ENCODE results near the gene TRMT10A. TPM values are rescaled to one million over a fixed set of nuclear protein-coding genes. Genes with fewer than 3 reads are reported as not detected.
"Not testable (repeated sequence)": the region's sequence is repeated elsewhere in the genome, so short reads cannot be mapped to it uniquely, and the experiment has no call there.

Gene TRMT10A
- total and polyA plus RNA-seq, 10 of the 15 experiments (the other 5 are each of a cell fraction or from before 2014, with no cell fraction given), result 4.5 to 13.4 (median 9.2) TPM

DNA sequence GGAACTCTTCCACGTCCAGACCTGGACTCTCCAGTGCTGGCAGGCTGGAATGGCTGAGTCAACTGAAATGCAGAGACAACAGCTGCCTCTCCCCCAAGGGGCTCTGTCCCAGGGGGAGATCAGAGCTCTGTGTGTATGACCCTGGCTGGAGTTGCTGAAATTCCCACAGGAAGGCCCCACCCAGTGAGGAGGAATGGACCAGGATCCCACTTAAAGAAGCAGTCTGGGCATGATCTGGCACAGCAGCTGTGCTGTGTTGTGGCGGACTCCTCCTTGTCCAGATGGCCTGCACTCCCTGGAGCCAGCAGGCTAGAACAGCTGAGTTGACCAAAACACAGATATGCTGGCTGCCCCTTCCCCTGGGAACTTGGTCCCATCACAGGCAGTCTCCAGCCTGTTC is 27.6 kb downstream of the TRMT10A start:
- Histone ChIP-seq H3K27me3 (replicated peaks in 1 of 2; ENCODE audit: control insufficient read depth in 2 of 2, insufficient read depth in 2 of 2, low read length in 1 of 2) (no peaks in the 10 kb centered on the region), H3K4me2 (ENCODE audit: control insufficient read depth, insufficient read depth) (no peak overlapping the region), H3K79me2 (ENCODE audit: control insufficient read depth, insufficient read depth, low read length) (no peaks in the 10 kb centered on the region), H3K9me3 (replicated peaks; ENCODE audit: control insufficient read depth, insufficient read depth, low read length) (no peaks in the 10 kb centered on the region), H3K36me3 (ENCODE audit: control insufficient read depth in 2 of 2, insufficient read depth in 2 of 2, low read length in 1 of 2) (no peaks in the 10 kb centered on the region), H3K27ac (ENCODE audit: control insufficient read depth, insufficient read depth) (no peak overlapping the region), H3K9ac (ENCODE audit: control insufficient read depth, insufficient read depth, low read length) (no peak overlapping the region), H4K20me1 (ENCODE audit: control insufficient read depth, insufficient read depth) (no peaks in the 10 kb centered on the region), H3K4me3 (no peak overlapping the region), H2AFZ (ENCODE audit: control insufficient read depth, low read depth, low read length) (no peak overlapping the region), H3K4me1 (ENCODE audit: control insufficient read depth, insufficient read depth, low read length) (no peaks in the 10 kb centered on the region)
- no peak for DNase-seq (ENCODE audit: low read depth, low spot score)
- POLR2A ChIA-PET, result no interaction called here
- TF ChIP-seq TCF7 (IDR thresholded peaks at IDR 0.05; ENCODE audit: borderline replicate concordance) (no peak), POLR2A (IDR thresholded peaks at IDR 0.05; ENCODE audit: low read depth, low read length) (no peak), MYB (IDR thresholded peaks at IDR 0.05; ENCODE audit: borderline replicate concordance, low read depth, low read length) (no peak), ZBED1 (IDR thresholded peaks at IDR 0.05; ENCODE audit: borderline replicate concordance) (no peak), IKZF2 (IDR thresholded peaks at IDR 0.05) (no peak), KLF5 (IDR thresholded peaks at IDR 0.05; ENCODE audit: partially characterized antibody) (no peak)
- TF ChIP-seq, protein P1, sequence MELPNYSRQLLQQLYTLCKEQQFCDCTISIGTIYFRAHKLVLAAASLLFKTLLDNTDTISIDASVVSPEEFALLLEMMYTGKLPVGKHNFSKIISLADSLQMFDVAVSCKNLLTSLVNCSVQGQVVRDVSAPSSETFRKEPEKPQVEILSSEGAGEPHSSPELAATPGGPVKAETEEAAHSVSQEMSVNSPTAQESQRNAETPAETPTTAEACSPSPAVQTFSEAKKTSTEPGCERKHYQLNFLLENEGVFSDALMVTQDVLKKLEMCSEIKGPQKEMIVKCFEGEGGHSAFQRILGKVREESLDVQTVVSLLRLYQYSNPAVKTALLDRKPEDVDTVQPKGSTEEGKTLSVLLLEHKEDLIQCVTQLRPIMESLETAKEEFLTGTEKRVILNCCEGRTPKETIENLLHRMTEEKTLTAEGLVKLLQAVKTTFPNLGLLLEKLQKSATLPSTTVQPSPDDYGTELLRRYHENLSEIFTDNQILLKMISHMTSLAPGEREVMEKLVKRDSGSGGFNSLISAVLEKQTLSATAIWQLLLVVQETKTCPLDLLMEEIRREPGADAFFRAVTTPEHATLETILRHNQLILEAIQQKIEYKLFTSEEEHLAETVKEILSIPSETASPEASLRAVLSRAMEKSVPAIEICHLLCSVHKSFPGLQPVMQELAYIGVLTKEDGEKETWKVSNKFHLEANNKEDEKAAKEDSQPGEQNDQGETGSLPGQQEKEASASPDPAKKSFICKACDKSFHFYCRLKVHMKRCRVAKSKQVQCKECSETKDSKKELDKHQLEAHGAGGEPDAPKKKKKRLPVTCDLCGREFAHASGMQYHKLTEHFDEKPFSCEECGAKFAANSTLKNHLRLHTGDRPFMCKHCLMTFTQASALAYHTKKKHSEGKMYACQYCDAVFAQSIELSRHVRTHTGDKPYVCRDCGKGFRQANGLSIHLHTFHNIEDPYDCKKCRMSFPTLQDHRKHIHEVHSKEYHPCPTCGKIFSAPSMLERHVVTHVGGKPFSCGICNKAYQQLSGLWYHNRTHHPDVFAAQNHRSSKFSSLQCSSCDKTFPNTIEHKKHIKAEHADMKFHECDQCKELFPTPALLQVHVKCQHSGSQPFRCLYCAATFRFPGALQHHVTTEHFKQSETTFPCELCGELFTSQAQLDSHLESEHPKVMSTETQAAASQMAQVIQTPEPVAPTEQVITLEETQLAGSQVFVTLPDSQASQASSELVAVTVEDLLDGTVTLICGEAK (IDR thresholded peaks at IDR 0.05; ENCODE audit: borderline replicate concordance), result no peak
- FAIRE-seq, result no peak
- in situ Hi-C loops (cut with MboI), result no loop called here
- SMC1A ChIA-PET (ENCODE audit: uncharacterized antibody, unreplicated experiment), result no interaction called here
- 0% methylated on average over 2 of the region's 2 CpGs for WGBS (ENCODE audit: insufficient coverage, insufficient replicate concordance, low lambda C conversion rate, missing lambda C conversion rate)
- CTCF ChIA-PET, result interaction anchor here (0.7 kb wide), 1 partner anchor 20 kb away, joined by 3 read pairs; no protein-coding TSS in a partner anchor
- BruUV-seq (replicated peaks), result no TSS peak
- intact Hi-C loops (cut with micrococcal nuclease; ENCODE audit: unreplicated experiment), result no loop called here
- RAD21 ChIA-PET (ENCODE audit: unreplicated experiment), result no interaction called here
- ATAC-seq, result no peak

DNA sequence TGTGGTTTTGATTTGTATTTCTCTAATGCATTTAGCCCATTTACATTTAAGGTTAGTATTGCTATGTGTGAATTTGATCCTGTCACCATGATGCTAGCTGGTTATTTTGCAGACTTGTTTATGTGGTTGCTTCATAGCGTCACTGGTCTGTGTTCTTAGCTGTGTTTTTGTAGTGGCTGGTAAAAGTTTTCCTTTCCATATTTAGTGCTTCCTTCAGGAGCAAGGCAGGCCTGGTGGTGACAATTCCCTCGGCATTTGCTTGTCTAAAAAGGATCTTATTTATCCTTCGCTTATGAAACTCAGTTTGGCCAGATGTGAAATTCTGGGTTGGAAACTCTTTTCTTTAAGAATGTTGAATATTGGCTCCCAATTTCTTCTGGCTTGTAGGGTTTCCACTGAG is 29.1 kb downstream of the TRMT10A start:
- BruUV-seq (replicated peaks); H3K27ac ChIP-seq (ENCODE audit: control insufficient read depth, insufficient read depth); intact Hi-C loops (cut with micrococcal nuclease; ENCODE audit: unreplicated experiment); ATAC-seq; FAIRE-seq; POLR2A ChIA-PET; H3K4me2 ChIP-seq (ENCODE audit: control insufficient read depth, insufficient read depth); H3K4me1 ChIP-seq (ENCODE audit: control insufficient read depth, insufficient read depth, low read length); H2AFZ ChIP-seq (ENCODE audit: control insufficient read depth, low read depth, low read length); H3K79me2 ChIP-seq (ENCODE audit: control insufficient read depth, insufficient read depth, low read length); CTCF ChIA-PET; H3K4me3 ChIP-seq; H3K27me3 ChIP-seq (replicated peaks in 1 of 2; ENCODE audit: control insufficient read depth in 2 of 2, insufficient read depth in 2 of 2, low read length in 1 of 2); H3K36me3 ChIP-seq (ENCODE audit: control insufficient read depth in 2 of 2, insufficient read depth in 2 of 2, low read length in 1 of 2); H3K9me3 ChIP-seq (replicated peaks; ENCODE audit: control insufficient read depth, insufficient read depth, low read length); RAD21 ChIA-PET (ENCODE audit: unreplicated experiment); H4K20me1 ChIP-seq (ENCODE audit: control insufficient read depth, insufficient read depth); DNase-seq (ENCODE audit: low read depth, low spot score); H3K9ac ChIP-seq (ENCODE audit: control insufficient read depth, insufficient read depth, low read length); SMC1A ChIA-PET (ENCODE audit: uncharacterized antibody, unreplicated experiment); in situ Hi-C loops (cut with MboI): not testable (repeated sequence)
- 46% methylated on average over 3 of the region's 3 CpGs for WGBS (ENCODE audit: insufficient coverage, insufficient replicate concordance, low lambda C conversion rate, missing lambda C conversion rate)
